Stomach (tissue), 4 donors: Measurements from ENCODE around the gene ESRRG.

Experiments used
- POLR2A ChIP-seq, 4 donors: fragments of 450-650 bp; IDR thresholded peaks; one replicate each; pipeline ENCODE4 v1.6.1; 2016; ENCODE audit warnings: antibody characterized with exemption in 4 of 4, control low read depth in 2 of 4, mild to moderate bottlenecking in 1 of 4, moderate library complexity in 1 of 4
- POLR2AphosphoS5 ChIP-seq, 3 donors: sonication (generic); formaldehyde crosslinking; IDR thresholded peaks; one replicate each; pipeline ENCODE4 v1.6.1; 2016; ENCODE audit warnings: antibody characterized with exemption in 3 of 3
- TF ChIP-seq, protein P1 (sequence below), 7 experiments: fragments of 450-650 bp in 4 of 7; fragments of 200-600 bp in 3 of 7; sonication (generic) in 3 of 7; IDR thresholded peaks; one replicate each; pipeline ENCODE4 v1.5.1; 2016 to 2019; ENCODE audit warnings: antibody characterized with exemption in 7 of 7, control low read depth in 2 of 7, mild to moderate bottlenecking in 1 of 7

DNA sequence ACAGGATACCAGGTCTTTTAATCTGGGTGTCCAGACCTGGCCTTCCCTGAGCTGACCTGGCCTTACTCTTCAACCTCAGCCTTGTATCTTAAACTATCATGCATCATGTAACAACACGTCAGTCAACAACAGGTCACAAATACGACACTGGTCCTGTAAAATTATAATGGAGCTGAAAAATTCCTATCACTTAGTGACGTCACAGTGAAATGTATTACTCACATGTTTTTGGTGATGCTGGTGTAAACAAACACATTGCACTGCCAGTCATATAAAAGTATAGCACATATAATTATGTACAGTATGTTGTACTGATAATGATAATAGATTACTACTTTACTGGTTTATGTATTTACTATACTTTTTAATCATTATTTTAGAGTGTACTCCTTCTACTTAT lies 31.5 kb downstream of the ESRRG start:
- TF ChIP-seq POLR2A (IDR thresholded peaks at IDR 0.05) (no peak), POLR2AphosphoS5 (IDR thresholded peaks at IDR 0.05) (no peak)
- TF ChIP-seq, protein P1, sequence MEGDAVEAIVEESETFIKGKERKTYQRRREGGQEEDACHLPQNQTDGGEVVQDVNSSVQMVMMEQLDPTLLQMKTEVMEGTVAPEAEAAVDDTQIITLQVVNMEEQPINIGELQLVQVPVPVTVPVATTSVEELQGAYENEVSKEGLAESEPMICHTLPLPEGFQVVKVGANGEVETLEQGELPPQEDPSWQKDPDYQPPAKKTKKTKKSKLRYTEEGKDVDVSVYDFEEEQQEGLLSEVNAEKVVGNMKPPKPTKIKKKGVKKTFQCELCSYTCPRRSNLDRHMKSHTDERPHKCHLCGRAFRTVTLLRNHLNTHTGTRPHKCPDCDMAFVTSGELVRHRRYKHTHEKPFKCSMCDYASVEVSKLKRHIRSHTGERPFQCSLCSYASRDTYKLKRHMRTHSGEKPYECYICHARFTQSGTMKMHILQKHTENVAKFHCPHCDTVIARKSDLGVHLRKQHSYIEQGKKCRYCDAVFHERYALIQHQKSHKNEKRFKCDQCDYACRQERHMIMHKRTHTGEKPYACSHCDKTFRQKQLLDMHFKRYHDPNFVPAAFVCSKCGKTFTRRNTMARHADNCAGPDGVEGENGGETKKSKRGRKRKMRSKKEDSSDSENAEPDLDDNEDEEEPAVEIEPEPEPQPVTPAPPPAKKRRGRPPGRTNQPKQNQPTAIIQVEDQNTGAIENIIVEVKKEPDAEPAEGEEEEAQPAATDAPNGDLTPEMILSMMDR (IDR thresholded peaks at IDR 0.05), result no peak
